Osteocyte (in vitro differentiated cells): ENCODE results near the gene ADGRB2. TPM values are rescaled to one million over a fixed set of nuclear protein-coding genes. Genes with fewer than 3 reads are reported as not detected.

Experiments used
- DNase-seq: peaks from one replicate; pipeline ENCODE4 v3.0.0; 2021; ENCODE audit warnings: mixed read lengths; ENCODE audit not compliant: unreplicated experiment; ENCODE audit errors: extremely low spot score
- H3K27ac Mint-ChIP-seq: one replicate; pipeline ENCODE4 v1.8.0; 2021; ENCODE audit warnings: mild to moderate bottlenecking, mixed read lengths; ENCODE audit not compliant: unreplicated experiment
- H3K27me3 Mint-ChIP-seq: one replicate; pipeline ENCODE4 v1.8.0; 2021; ENCODE audit warnings: mixed read lengths; ENCODE audit not compliant: unreplicated experiment
- H3K36me3 Mint-ChIP-seq: one replicate; pipeline ENCODE4 v1.8.0; 2021; ENCODE audit warnings: mixed read lengths; ENCODE audit not compliant: unreplicated experiment
- H3K4me1 Mint-ChIP-seq: one replicate; pipeline ENCODE4 v1.8.0; 2021; ENCODE audit warnings: mixed read lengths; ENCODE audit not compliant: unreplicated experiment
- H3K4me3 Mint-ChIP-seq: one replicate; pipeline ENCODE4 v1.8.0; 2021; ENCODE audit warnings: mild to moderate bottlenecking, moderate library complexity, mixed read lengths; ENCODE audit not compliant: unreplicated experiment
- H3K9me3 Mint-ChIP-seq: one replicate; pipeline ENCODE4 v1.8.0; 2021; ENCODE audit warnings: mixed read lengths; ENCODE audit not compliant: unreplicated experiment
- CTCF ChIP-seq: fragments of 200-600 bp; sonication (generic); IDR thresholded peaks from 2 replicates; pipeline ENCODE4 v1.5.0; 2021; ENCODE audit warnings: antibody characterized with exemption, mild to moderate bottlenecking, moderate library complexity
- total RNA-seq: library from RNA; stranded (reverse); gene quantifications from 2 replicates; pipeline ENCODE4 v1.2.1, GENCODE V29; 2021

Gene ADGRB2
- total RNA-seq, 1 donor from 2014 or later, result 8.2 TPM

GRCh38 chr1:31725134-31725533, 39.0 kb downstream of the ADGRB2 start:
- H3K27me3 Mint-ChIP-seq, result peaks cover 6% of the 10 kb centered on the region
- no peaks in the 10 kb centered on the region for H3K4me1 Mint-ChIP-seq
- H3K9me3 Mint-ChIP-seq, result no peaks in the 10 kb centered on the region
- no peak overlapping the region for H3K4me3 Mint-ChIP-seq
- no peak for TF ChIP-seq CTCF
- no peaks in the 10 kb centered on the region for H3K36me3 Mint-ChIP-seq
- no peak for DNase-seq
- no peak overlapping the region for H3K27ac Mint-ChIP-seq

- H3K4me1 Mint-ChIP-seq, result no peaks in the 10 kb centered on the region
- H3K4me3 Mint-ChIP-seq, result no peak overlapping the region
- peaks cover 6% of the 10 kb centered on the region for H3K27me3 Mint-ChIP-seq
- H3K9me3 Mint-ChIP-seq, result no peaks in the 10 kb centered on the region
- H3K36me3 Mint-ChIP-seq, result no peaks in the 10 kb centered on the region
- no peak for DNase-seq
- no peak overlapping the region for H3K27ac Mint-ChIP-seq
- no peak for TF ChIP-seq CTCF
Observed at GRCh38 chr1:31723828-31724359, 40.2 kb downstream of the ADGRB2 start.

- Mint-ChIP-seq H3K27me3 (peaks cover 10% of the 10 kb centered on the region), H3K4me1 (peaks cover 23% of the 10 kb centered on the region), H3K4me3 (no peak overlapping the region), H3K36me3 (no peaks in the 10 kb centered on the region), H3K9me3 (no peaks in the 10 kb centered on the region), H3K27ac (no peak overlapping the region)
- no peak for DNase-seq
- TF ChIP-seq CTCF, result no peak
Observed at GRCh38 chr1:31718327-31718897, 45.7 kb downstream of the ADGRB2 start.

GRCh38 chr1:31717341-31717740, 46.8 kb downstream of the ADGRB2 start:
- H3K4me3 Mint-ChIP-seq, result no peak overlapping the region
- H3K27me3 Mint-ChIP-seq, result peaks cover 10% of the 10 kb centered on the region
- no peaks in the 10 kb centered on the region for H3K36me3 Mint-ChIP-seq
- H3K27ac Mint-ChIP-seq, result no peak overlapping the region
- DNase-seq, result no peak
- TF ChIP-seq CTCF, result no peak
- no peaks in the 10 kb centered on the region for H3K9me3 Mint-ChIP-seq
- peaks cover 33% of the 10 kb centered on the region for H3K4me1 Mint-ChIP-seq

- DNase-seq, result no peak
- no peak for TF ChIP-seq CTCF
- H3K36me3 Mint-ChIP-seq, result no peaks in the 10 kb centered on the region
- H3K27me3 Mint-ChIP-seq, result peaks cover 4% of the 10 kb centered on the region
- no peak overlapping the region for H3K27ac Mint-ChIP-seq
- no peaks in the 10 kb centered on the region for H3K9me3 Mint-ChIP-seq
- H3K4me3 Mint-ChIP-seq, result no peak overlapping the region
- H3K4me1 Mint-ChIP-seq, result peaks cover 46% of the 10 kb centered on the region
Observed at GRCh38 chr1:31715873-31716220, 48.3 kb downstream of the ADGRB2 start.
